ENCODE measurements around the gene SKP1.

DNA sequence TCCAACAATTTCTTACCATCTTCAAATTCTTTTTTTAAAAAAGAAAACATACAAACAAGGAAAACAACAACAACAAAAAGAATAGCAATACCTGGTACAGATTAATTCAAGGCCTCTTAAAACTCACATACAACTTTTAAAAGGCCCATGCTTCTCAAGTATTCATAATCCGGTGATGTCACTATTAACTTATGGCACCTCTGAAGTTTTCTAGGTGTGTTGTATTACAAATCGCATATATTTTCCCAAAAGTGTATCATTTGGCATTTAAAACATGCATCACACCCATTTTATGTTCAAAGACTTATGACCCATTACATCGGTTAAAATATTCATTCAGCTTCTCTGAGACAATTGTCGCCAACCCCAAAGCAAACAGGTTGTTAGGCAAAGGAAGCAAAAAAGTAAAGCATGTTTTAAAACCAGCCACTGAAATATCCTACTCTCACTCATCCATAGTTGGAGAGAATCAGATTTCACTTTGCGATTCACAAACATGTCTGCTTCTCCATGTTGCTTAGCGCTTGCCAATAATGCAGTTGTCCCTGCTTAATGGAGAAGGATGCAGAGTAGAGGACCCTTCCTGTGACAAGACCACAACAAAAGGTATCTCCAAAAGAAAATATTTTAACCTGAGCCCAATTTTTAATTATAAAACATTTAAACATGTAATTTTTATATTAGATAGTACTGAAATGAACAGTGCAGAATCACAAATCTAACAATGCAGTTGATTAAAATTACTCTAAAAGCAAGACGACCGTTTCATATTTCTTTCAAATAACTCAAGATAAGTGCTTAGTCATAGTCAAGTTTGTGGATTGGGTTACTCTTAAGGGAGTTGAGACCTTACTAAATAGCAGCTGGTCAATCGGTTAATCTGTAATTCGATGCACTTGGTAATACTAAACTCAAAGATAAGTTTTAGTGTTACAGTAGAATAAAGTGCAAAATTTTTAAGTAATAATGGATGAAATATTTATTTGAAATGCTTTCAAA, 1.6 kb downstream of the SKP1 start:
- no peak for TF ChIP-seq POU5F1 (IDR thresholded peaks at IDR 0.05; ENCODE audit: borderline replicate concordance, low read depth, low read length, partially characterized antibody)
- TF ChIP-seq ETV6 (IDR thresholded peaks at IDR 0.05; ENCODE audit: borderline replicate concordance in 1 of 2, low read depth in 2 of 2, low read length in 1 of 2) = no peak
- no peak for TF ChIP-seq ETV6 (CRISPR knock-in tag; IDR thresholded peaks at IDR 0.05; ENCODE audit: borderline replicate concordance)
- no peak for TF ChIP-seq MEF2D (tag; conservative IDR thresholded peaks at IDR 0.05; ENCODE audit: low read depth)
- TF ChIP-seq, protein P1, sequence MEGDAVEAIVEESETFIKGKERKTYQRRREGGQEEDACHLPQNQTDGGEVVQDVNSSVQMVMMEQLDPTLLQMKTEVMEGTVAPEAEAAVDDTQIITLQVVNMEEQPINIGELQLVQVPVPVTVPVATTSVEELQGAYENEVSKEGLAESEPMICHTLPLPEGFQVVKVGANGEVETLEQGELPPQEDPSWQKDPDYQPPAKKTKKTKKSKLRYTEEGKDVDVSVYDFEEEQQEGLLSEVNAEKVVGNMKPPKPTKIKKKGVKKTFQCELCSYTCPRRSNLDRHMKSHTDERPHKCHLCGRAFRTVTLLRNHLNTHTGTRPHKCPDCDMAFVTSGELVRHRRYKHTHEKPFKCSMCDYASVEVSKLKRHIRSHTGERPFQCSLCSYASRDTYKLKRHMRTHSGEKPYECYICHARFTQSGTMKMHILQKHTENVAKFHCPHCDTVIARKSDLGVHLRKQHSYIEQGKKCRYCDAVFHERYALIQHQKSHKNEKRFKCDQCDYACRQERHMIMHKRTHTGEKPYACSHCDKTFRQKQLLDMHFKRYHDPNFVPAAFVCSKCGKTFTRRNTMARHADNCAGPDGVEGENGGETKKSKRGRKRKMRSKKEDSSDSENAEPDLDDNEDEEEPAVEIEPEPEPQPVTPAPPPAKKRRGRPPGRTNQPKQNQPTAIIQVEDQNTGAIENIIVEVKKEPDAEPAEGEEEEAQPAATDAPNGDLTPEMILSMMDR (IDR thresholded peaks at IDR 0.05 in 2 of 3, conservative IDR thresholded peaks at IDR 0.05 in 1 of 3; ENCODE audit: insufficient read depth in 2 of 3, low read depth in 1 of 3, low read length in 3 of 3) = no peak
- TF ChIP-seq TCF7 (IDR thresholded peaks at IDR 0.05; ENCODE audit: borderline replicate concordance) = no peak
- TF ChIP-seq, protein P2, sequence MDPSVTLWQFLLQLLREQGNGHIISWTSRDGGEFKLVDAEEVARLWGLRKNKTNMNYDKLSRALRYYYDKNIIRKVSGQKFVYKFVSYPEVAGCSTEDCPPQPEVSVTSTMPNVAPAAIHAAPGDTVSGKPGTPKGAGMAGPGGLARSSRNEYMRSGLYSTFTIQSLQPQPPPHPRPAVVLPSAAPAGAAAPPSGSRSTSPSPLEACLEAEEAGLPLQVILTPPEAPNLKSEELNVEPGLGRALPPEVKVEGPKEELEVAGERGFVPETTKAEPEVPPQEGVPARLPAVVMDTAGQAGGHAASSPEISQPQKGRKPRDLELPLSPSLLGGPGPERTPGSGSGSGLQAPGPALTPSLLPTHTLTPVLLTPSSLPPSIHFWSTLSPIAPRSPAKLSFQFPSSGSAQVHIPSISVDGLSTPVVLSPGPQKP (CRISPR knock-in tag; IDR thresholded peaks at IDR 0.05) = no peak
- no peak for TF ChIP-seq IRF2 (CRISPR knock-in tag; IDR thresholded peaks at IDR 0.05)
- no peak for TF ChIP-seq POLR2A (conservative IDR thresholded peaks at IDR 0.05)
- no peak for TF ChIP-seq EZH2 (IDR thresholded peaks at IDR 0.05; ENCODE audit: borderline replicate concordance, low read depth, low read length)
- TF ChIP-seq POLR2H (tag; IDR thresholded peaks at IDR 0.05; ENCODE audit: low read depth) = 0 out of 2 replicates have a peak, but pooled peaks have one; percentile 22

Data from K562 (cell line).